NB4 (cell line): ENCODE results near the gene SLC26A6.

ENCODE experiments used
- CTCF ChIP-seq: IDR thresholded peaks from one replicate; pipeline ENCODE4 v1.5.1; 2012; ENCODE audit warnings: low read depth, low read length
- MYC ChIP-seq: IDR thresholded peaks from 2 replicates; pipeline ENCODE4 v1.6.1; 2011; ENCODE audit warnings: low read depth, low read length

GRCh38 chr3:48678566-48679380, 43.5 kb upstream of the SLC26A6 start:
- no peak for TF ChIP-seq CTCF
- no peak for TF ChIP-seq MYC
